HFFc6 (cell line): Measurements from ENCODE around the gene COPZ1. TPM values are rescaled to one million over a fixed set of nuclear protein-coding genes. Genes with fewer than 3 reads are reported as not detected.

Source experiments
- DNase-seq: peaks from one replicate; pipeline ENCODE4 v3.0.0-alpha.2; 2018
- H3K27ac Mint-ChIP-seq: 2 replicates; pipeline ENCODE4 v1.8.0; 2020; ENCODE audit warnings: mild to moderate bottlenecking, mixed read lengths
- H3K27me3 Mint-ChIP-seq: 2 replicates; pipeline ENCODE4 v1.8.0; 2021; ENCODE audit warnings: mild to moderate bottlenecking, moderate library complexity, mixed read lengths; ENCODE audit not compliant: insufficient read depth
- H3K36me3 Mint-ChIP-seq: 2 replicates; pipeline ENCODE4 v1.8.0; 2021; ENCODE audit warnings: low read depth, mixed read lengths
- H3K4me1 Mint-ChIP-seq: 2 replicates; pipeline ENCODE4 v1.8.0; 2020; ENCODE audit warnings: low read depth, mixed read lengths
- H3K4me3 Mint-ChIP-seq: 2 replicates; pipeline ENCODE4 v1.8.0; 2020; ENCODE audit warnings: mild to moderate bottlenecking, moderate library complexity, mixed read lengths
- H3K9me3 Mint-ChIP-seq: 2 replicates; pipeline ENCODE4 v1.8.0; 2020; ENCODE audit warnings: mild to moderate bottlenecking, mixed read lengths
- CTCF ChIP-seq: fragments of 200-600 bp; sonication (generic); IDR thresholded peaks from 2 replicates; pipeline ENCODE4 v1.5.0; 2021; ENCODE audit warnings: antibody characterized with exemption, mild to moderate bottlenecking
- total RNA-seq, 6 experiments: library from RNA; stranded (reverse); fragmentation: NEBNext Ultra II Directional; extraction: Animal tissue kit (Norgen Biotek cat#: 25700); gene quantifications; 2 replicates in 1 of 6; 3 replicates in 5 of 6; pipeline ENCODE4 v1.2.3, GENCODE V29; 2021

Gene COPZ1
- total RNA-seq, 6 experiments from 2014 or later, result 178 to 225 (median 200) TPM

- no peak for DNase-seq
- H3K27me3 Mint-ChIP-seq, result peaks cover 14% of the 10 kb centered on the region
- H3K36me3 Mint-ChIP-seq, result peaks cover 35% of the 10 kb centered on the region
- H3K9me3 Mint-ChIP-seq, result no peaks in the 10 kb centered on the region
- TF ChIP-seq CTCF, result no peak
- H3K4me3 Mint-ChIP-seq, result peak overlapping the region; percentile 60; the same call in 1 of the 2 replicates
- H3K27ac Mint-ChIP-seq, result peak overlapping the region; percentile 66
- peaks cover 47% of the 10 kb centered on the region for H3K4me1 Mint-ChIP-seq
Measured at GRCh38 chr12:54286042-54287030, 38.6 kb upstream of the COPZ1 start.

GRCh38 chr12:54287261-54288157 lies 37.4 kb upstream of the COPZ1 start:
- no peak overlapping the region for H3K4me3 Mint-ChIP-seq
- peaks cover 14% of the 10 kb centered on the region for H3K27me3 Mint-ChIP-seq
- peaks cover 42% of the 10 kb centered on the region for H3K4me1 Mint-ChIP-seq
- no peaks in the 10 kb centered on the region for H3K9me3 Mint-ChIP-seq
- H3K27ac Mint-ChIP-seq, result peak overlapping the region; percentile 45
- no peak for TF ChIP-seq CTCF
- H3K36me3 Mint-ChIP-seq, result peaks cover 35% of the 10 kb centered on the region
- DNase-seq, result no peak

- DNase-seq, result no peak
- no peaks in the 10 kb centered on the region for H3K4me1 Mint-ChIP-seq
- peaks cover 8% of the 10 kb centered on the region for H3K27me3 Mint-ChIP-seq
- H3K4me3 Mint-ChIP-seq, result no peak overlapping the region
- TF ChIP-seq CTCF, result no peak
- peaks cover 11% of the 10 kb centered on the region for H3K36me3 Mint-ChIP-seq
- H3K9me3 Mint-ChIP-seq, result no peaks in the 10 kb centered on the region
- no peak overlapping the region for H3K27ac Mint-ChIP-seq
Measured at GRCh38 chr12:54292083-54292930, 32.6 kb upstream of the COPZ1 start.

- Mint-ChIP-seq H3K9me3 (no peaks in the 10 kb centered on the region), H3K27me3 (peaks cover 10% of the 10 kb centered on the region), H3K27ac (no peak overlapping the region), H3K4me1 (no peaks in the 10 kb centered on the region), H3K4me3 (no peak overlapping the region), H3K36me3 (peaks cover 5% of the 10 kb centered on the region)
- DNase-seq, result no peak
- no peak for TF ChIP-seq CTCF
Measured at GRCh38 chr12:54292931-54293241, 32.0 kb upstream of the COPZ1 start.
